WTC11 (cell line): ENCODE results near the gene CCDC82. TPM values are rescaled to one million over a fixed set of nuclear protein-coding genes. Genes with fewer than 3 reads are reported as not detected.

Source experiments
- ATAC-seq: fragments of 200-7000 bp; cut with Tn5 transposase; 2 replicates; pipeline ENCODE4 v1.10.0; 2021; ENCODE audit warnings: mild to moderate bottlenecking, moderate library complexity
- CTCF ChIA-PET: fragments of 300-600 bp; sonication (Branson Sonifier 250); formaldehyde crosslinking; loops from one replicate; lab custom pipeline; 2021; ENCODE audit warnings: antibody characterized with exemption; lab: Charles Lee
- POLR2A ChIA-PET: fragments of 350-600 bp; sonication (Branson Sonifier 250); formaldehyde crosslinking; loops from one replicate; lab custom pipeline; 2021; ENCODE audit warnings: antibody characterized with exemption; lab: Charles Lee
- DNase-seq: peaks from one replicate; pipeline ENCODE4 v3.0.0; 2021; ENCODE audit warnings: low spot score
- H3K27ac Mint-ChIP-seq: 2 replicates; pipeline ENCODE4 v1.8.0; 2021; ENCODE audit warnings: mixed read lengths
- H3K27me3 Mint-ChIP-seq: 2 replicates; pipeline ENCODE4 v1.8.0; 2021; ENCODE audit warnings: low read depth, mild to moderate bottlenecking, moderate library complexity, mixed read lengths
- H3K36me3 Mint-ChIP-seq: 2 replicates; pipeline ENCODE4 v1.8.0; 2021; ENCODE audit warnings: mixed read lengths
- H3K4me1 Mint-ChIP-seq: 2 replicates; pipeline ENCODE4 v1.8.0; 2022; ENCODE audit warnings: mixed read lengths
- H3K4me3 Mint-ChIP-seq: 2 replicates; pipeline ENCODE4 v1.8.0; 2021; ENCODE audit warnings: mild to moderate bottlenecking, moderate library complexity, mixed read lengths
- H3K9me3 Mint-ChIP-seq: 2 replicates; pipeline ENCODE4 v1.8.0; 2021; ENCODE audit warnings: mixed read lengths
- ARID4B ChIP-seq: sonication (generic); formaldehyde crosslinking; IDR thresholded peaks from 2 replicates; pipeline ENCODE4 v1.8.0; 2023; ENCODE audit warnings: missing genetic modification reagents, mild to moderate bottlenecking, borderline replicate concordance
- CDX4 ChIP-seq: fragments of 250-450 bp; sonication (Bioruptor Pico); IDR thresholded peaks from 2 replicates; pipeline ENCODE4 v1.9.0; 2021; ENCODE audit warnings: moderate library complexity, mild to moderate bottlenecking, inconsistent platforms, borderline replicate concordance
- CREM ChIP-seq: sonication (generic); formaldehyde crosslinking; IDR thresholded peaks from 2 replicates; pipeline ENCODE4 v1.8.1; 2022; ENCODE audit warnings: mild to moderate bottlenecking, missing genetic modification reagents, moderate library complexity
- E2F1 ChIP-seq: sonication (generic); formaldehyde crosslinking; IDR thresholded peaks from 2 replicates; pipeline ENCODE4 v1.8.0; 2022; ENCODE audit warnings: mild to moderate bottlenecking, missing genetic modification reagents
- E2F4 ChIP-seq: sonication (generic); formaldehyde crosslinking; IDR thresholded peaks from 2 replicates; pipeline ENCODE4 v1.8.1; 2022; ENCODE audit warnings: low read depth, mild to moderate bottlenecking, moderate library complexity, missing genetic modification reagents, borderline replicate concordance
- E2F5 ChIP-seq: sonication (generic); formaldehyde crosslinking; IDR thresholded peaks from 2 replicates; pipeline ENCODE4 v1.8.1; 2022; ENCODE audit warnings: mild to moderate bottlenecking, moderate library complexity, missing genetic modification reagents
- ETV6 ChIP-seq: sonication (generic); formaldehyde crosslinking; IDR thresholded peaks from 2 replicates; pipeline ENCODE4 v1.8.1; 2022; ENCODE audit warnings: mild to moderate bottlenecking, missing genetic modification reagents
- FOXP4 ChIP-seq: sonication (generic); formaldehyde crosslinking; IDR thresholded peaks from 2 replicates; pipeline ENCODE4 v1.8.0; 2022; ENCODE audit warnings: mild to moderate bottlenecking, missing genetic modification reagents
- IRF2 ChIP-seq: sonication (generic); formaldehyde crosslinking; IDR thresholded peaks from 2 replicates; pipeline ENCODE4 v1.8.0; 2022; ENCODE audit warnings: low read depth, missing genetic modification reagents, borderline replicate concordance
- MYBL2 ChIP-seq: sonication (generic); formaldehyde crosslinking; IDR thresholded peaks from 2 replicates; pipeline ENCODE4 v1.8.1; 2023; ENCODE audit warnings: mild to moderate bottlenecking, moderate library complexity, missing genetic modification reagents
- NFYB ChIP-seq: sonication (generic); formaldehyde crosslinking; conservative IDR thresholded peaks from 2 replicates; pipeline ENCODE4 v1.8.0; 2022; ENCODE audit warnings: low read depth, missing genetic modification reagents
- NR3C1 ChIP-seq: sonication (generic); formaldehyde crosslinking; conservative IDR thresholded peaks from 2 replicates; pipeline ENCODE4 v1.8.1; 2023; ENCODE audit warnings: low read depth, mild to moderate bottlenecking, missing genetic modification reagents
- SMAD4 ChIP-seq: sonication (generic); formaldehyde crosslinking; IDR thresholded peaks from 2 replicates; pipeline ENCODE4 v1.8.0; 2022; ENCODE audit warnings: mild to moderate bottlenecking, missing genetic modification reagents
- SOX15 ChIP-seq: fragments of 250-450 bp; sonication (Bioruptor Pico); IDR thresholded peaks from 2 replicates; pipeline ENCODE4 v1.9.0; 2021; ENCODE audit warnings: mild to moderate bottlenecking
- STAT6 ChIP-seq: sonication (generic); formaldehyde crosslinking; conservative IDR thresholded peaks from 2 replicates; pipeline ENCODE4 v1.8.1; 2023; ENCODE audit warnings: mild to moderate bottlenecking, low read depth, missing genetic modification reagents, moderate library complexity
- TEAD1 ChIP-seq: sonication (generic); formaldehyde crosslinking; IDR thresholded peaks from 2 replicates; pipeline ENCODE4 v1.8.0; 2022; ENCODE audit warnings: mild to moderate bottlenecking, missing genetic modification reagents
- USF2 ChIP-seq: sonication (generic); formaldehyde crosslinking; IDR thresholded peaks from 2 replicates; pipeline ENCODE4 v1.8.1; 2023; ENCODE audit warnings: mild to moderate bottlenecking, missing genetic modification reagents, moderate library complexity
- ZNF121 ChIP-seq: sonication (generic); formaldehyde crosslinking; IDR thresholded peaks from 2 replicates; pipeline ENCODE4 v1.8.0; 2023; ENCODE audit warnings: missing genetic modification reagents
- ZNF232 ChIP-seq: sonication (generic); formaldehyde crosslinking; IDR thresholded peaks from 2 replicates; pipeline ENCODE4 v1.8.0; 2022; ENCODE audit warnings: mild to moderate bottlenecking, missing genetic modification reagents
- ZNF396 ChIP-seq: fragments of 250-450 bp; sonication (Bioruptor Pico); IDR thresholded peaks from 2 replicates; pipeline ENCODE4 v1.8.0; 2021; ENCODE audit warnings: mild to moderate bottlenecking, moderate library complexity, borderline replicate concordance
- total RNA-seq: library from RNA; stranded (reverse); gene quantifications from 3 replicates; pipeline ENCODE4 v1.2.3, GENCODE V29; 2021

The CCDC82 gene
- total RNA-seq, 1 experiment from 2014 or later = 16.3 TPM

GRCh38 chr11:96309643-96310017, 80.1 kb downstream of the CCDC82 start (continued):
- TF ChIP-seq NR3C1 (CRISPR knock-in tag) (no peak), ZNF232 (CRISPR knock-in tag) (no peak)

- peaks cover 52% of the 10 kb centered on the region for H3K4me1 Mint-ChIP-seq
- ChIA-PET CTCF (interaction anchor here (0.7 to 1.5 kb wide), 4 partner anchors 30 to 80 kb away, joined by 3 read pairs; partner anchors contain the start of genes CCDC82, JRKL and MAML2), POLR2A (no interaction called here)
Measured at GRCh38 chr11:96309016-96309642, 80.6 kb downstream of the CCDC82 start.

More at GRCh38 chr11:96309016-96309642, 80.6 kb downstream of the CCDC82 start:
- Mint-ChIP-seq H3K36me3 (no peaks in the 10 kb centered on the region), H3K9me3 (no peaks in the 10 kb centered on the region), H3K27ac (no peak overlapping the region; the same call in 1 of the 2 replicates), H3K27me3 (no peaks in the 10 kb centered on the region), H3K4me3 (no peak overlapping the region)
- ATAC-seq (no peak), DNase-seq (no peak)
- TF ChIP-seq USF2 (CRISPR knock-in tag) (no peak), NFYB (no peak), ZNF232 (CRISPR knock-in tag) (no peak), SOX15 (CRISPR knock-in tag) (no peak), TEAD1 (CRISPR knock-in tag) (no peak), ZNF396 (CRISPR knock-in tag) (no peak), IRF2 (CRISPR knock-in tag) (no peak), SMAD4 (CRISPR knock-in tag) (no peak), FOXP4 (no peak), STAT6 (CRISPR knock-in tag) (no peak), MYBL2 (CRISPR knock-in tag) (no peak), ARID4B (CRISPR knock-in tag) (no peak), E2F1 (CRISPR knock-in tag) (no peak), CREM (CRISPR knock-in tag) (no peak), CDX4 (no peak), ZNF121 (CRISPR knock-in tag) (no peak), E2F4 (no peak), ETV6 (CRISPR knock-in tag) (no peak), E2F5 (CRISPR knock-in tag) (no peak)
